GM23248 (cell line): ENCODE data around the gene PIK3R1. TPM values are rescaled to one million over a fixed set of nuclear protein-coding genes. Genes with fewer than 3 reads are reported as not detected.

Experiments
- DNase-seq: peaks from one replicate; pipeline ENCODE4 v3.0.0-alpha.2; 2015
- H2AFZ ChIP-seq: fragments of 200-600 bp; sonication (generic); 2 replicates; pipeline ENCODE4 v1.6.1; 2016; ENCODE audit warnings: antibody characterized with exemption
- H3F3A ChIP-seq: fragments of 200-600 bp; sonication (generic); 2 replicates; pipeline ENCODE4 v1.6.1; 2016; ENCODE audit warnings: mild to moderate bottlenecking, antibody characterized with exemption, mixed run types; ENCODE audit not compliant: insufficient read depth
- H3K27ac ChIP-seq: fragments of 200-600 bp; sonication (generic); 2 replicates; pipeline ENCODE4 v1.5.1; 2016; ENCODE audit warnings: mild to moderate bottlenecking
- H3K27me3 ChIP-seq: fragments of 200-600 bp; sonication (generic); replicated peaks from 2 replicates; pipeline ENCODE4 v1.6.1; 2016; ENCODE audit warnings: mild to moderate bottlenecking; ENCODE audit not compliant: insufficient read depth
- H3K36me3 ChIP-seq: fragments of 200-600 bp; sonication (generic); 2 replicates; pipeline ENCODE4 v1.6.1; 2016; ENCODE audit warnings: low read depth, mild to moderate bottlenecking
- H3K4me1 ChIP-seq: fragments of 200-600 bp; sonication (generic); 2 replicates; pipeline ENCODE4 v1.6.1; 2016; ENCODE audit warnings: mild to moderate bottlenecking; ENCODE audit not compliant: insufficient read depth
- H3K4me2 ChIP-seq: fragments of 200-600 bp; sonication (generic); one replicate; pipeline ENCODE4 v1.6.1; 2016; ENCODE audit warnings: mild to moderate bottlenecking; ENCODE audit not compliant: unreplicated experiment
- H3K4me3 ChIP-seq: fragments of 200-600 bp; sonication (generic); 2 replicates; pipeline ENCODE4 v1.5.1; 2016; ENCODE audit warnings: mild to moderate bottlenecking
- H3K79me2 ChIP-seq: fragments of 200-600 bp; sonication (generic); 2 replicates; pipeline ENCODE4 v1.6.1; 2016; ENCODE audit warnings: mild to moderate bottlenecking; ENCODE audit not compliant: insufficient read depth
- H3K9ac ChIP-seq: fragments of 200-600 bp; sonication (generic); 2 replicates; pipeline ENCODE4 v1.6.1; 2016; ENCODE audit warnings: mild to moderate bottlenecking
- H3K9me2 ChIP-seq: fragments of 200-600 bp; sonication (generic); 2 replicates; pipeline ENCODE4 v1.6.1; 2016; ENCODE audit warnings: mixed run types, mild to moderate bottlenecking, moderate library complexity; ENCODE audit not compliant: insufficient read depth
- H3K9me3 ChIP-seq: fragments of 200-600 bp; sonication (generic); one replicate; pipeline ENCODE4 v1.6.1; 2017; ENCODE audit warnings: low read depth
- H4K20me1 ChIP-seq: fragments of 200-600 bp; sonication (generic); 2 replicates; pipeline ENCODE4 v1.6.0; 2016; ENCODE audit not compliant: insufficient read depth
- EZH2 ChIP-seq: fragments of 200-600 bp; sonication (generic); IDR thresholded peaks from 2 replicates; pipeline ENCODE4 v1.6.1; 2018; ENCODE audit warnings: antibody characterized with exemption, mild to moderate bottlenecking; ENCODE audit not compliant: insufficient read depth, poor library complexity, severe bottlenecking
- EZH2phosphoT487 ChIP-seq: fragments of 200-600 bp; sonication (generic); IDR thresholded peaks from 2 replicates; pipeline ENCODE4 v1.6.1; 2018; ENCODE audit warnings: antibody characterized with exemption, moderate library complexity, mild to moderate bottlenecking, low read depth; ENCODE audit not compliant: insufficient read depth
- WGBS, 2 experiments: methylation state at CpG; one replicate each; pipeline ENCODE4 v1.1.6; 2015 to 2017; ENCODE audit warnings: low lambda C conversion rate in 2 of 2, low coverage in 1 of 2; ENCODE audit errors: missing lambda C conversion rate in 2 of 2; 5-methylcytosine and 5-hydroxymethylcytosine counted together
- in situ Hi-C: fragments of 300-500 bp; cut with MboI; formaldehyde crosslinking; loops from 2 replicates; pipeline ENCODE4 v1.15.0; 2020
- polyA plus RNA-seq: library from polyadenylated mRNA; unstranded; fragments of >200 nt; fragmentation: Nextera tagmentation; extraction: Ambion mirVana; gene quantifications from 2 replicates; pipeline ENCODE4 v1.2.1, GENCODE V29; 2016
- total RNA-seq: library from RNA; depleted of rRNA; stranded (reverse); fragments of >200 nt; shearing (Covaris generic); gene quantifications from 2 replicates; pipeline ENCODE4 v1.2.3, GENCODE V29; 2014

The PIK3R1 gene
- total and polyA plus RNA-seq, 2 experiments from 2014 or later: 8.4 to 14.4 TPM

DNA sequence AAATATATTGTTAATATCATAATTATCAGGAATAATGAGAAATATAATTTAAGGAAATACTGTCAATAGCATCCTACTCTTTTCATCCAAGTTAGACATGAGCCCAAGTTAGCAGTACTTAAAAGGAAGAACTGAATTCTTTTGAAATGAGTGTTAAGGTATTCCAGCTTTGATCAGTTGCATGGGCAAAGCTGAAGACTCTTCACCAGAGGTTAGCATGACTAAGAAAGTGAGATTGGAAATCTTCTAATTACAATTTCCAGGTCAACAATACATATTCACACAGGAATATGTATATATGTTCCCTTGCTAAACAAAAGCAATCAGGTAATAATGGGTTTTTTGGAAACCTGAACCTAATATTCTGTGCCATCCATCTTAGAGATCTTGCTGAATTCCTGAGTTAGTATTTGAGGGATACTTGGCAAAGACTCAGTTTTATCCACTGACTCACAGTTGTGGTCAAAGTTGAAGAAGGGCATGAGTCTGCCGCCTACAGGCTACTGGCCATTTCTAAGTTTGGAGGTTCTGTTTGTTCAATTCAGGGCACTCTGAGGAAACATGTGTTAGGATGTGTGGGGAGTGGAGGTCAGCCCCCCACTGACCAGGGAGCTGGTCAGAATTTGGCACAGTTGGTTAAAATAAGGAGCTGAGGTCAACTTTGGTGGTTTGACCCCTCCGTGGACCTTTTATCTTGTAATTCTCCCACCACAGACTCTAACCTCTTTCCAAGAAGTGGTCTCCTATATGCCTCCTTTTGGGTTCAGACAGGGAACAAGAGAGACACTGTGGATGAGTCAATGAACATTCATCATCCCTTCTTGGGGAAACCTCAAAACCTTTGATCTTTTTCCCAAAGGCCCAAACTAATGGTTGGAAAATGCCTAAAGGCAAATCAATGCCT lies 118.3 kb downstream of the PIK3R1 start:
- Histone ChIP-seq H3K27me3 (no peaks in the 10 kb centered on the region), H3K4me3 (no peak overlapping the region), H3K27ac (peak overlapping the region; percentile 73), H2AFZ (no peak overlapping the region), H3K4me1 (peaks cover 49% of the 10 kb centered on the region), H3K36me3 (no peaks in the 10 kb centered on the region), H3K9me2 (no peaks in the 10 kb centered on the region), H3F3A (peaks cover 58% of the 10 kb centered on the region), H3K79me2 (no peaks in the 10 kb centered on the region), H3K9me3 (no peaks in the 10 kb centered on the region), H3K4me2 (peak overlapping the region; percentile 26), H4K20me1 (no peaks in the 10 kb centered on the region), H3K9ac (no peak overlapping the region)
- TF ChIP-seq EZH2 (no peak), EZH2phosphoT487 (0 out of 2 replicates have a peak, but pooled peaks have one; percentile 44)
- DNase-seq: peak; percentile 91
- 0 to 3% methylated on average over 2 of the region's 2 CpGs for WGBS, 2 experiments
- in situ Hi-C loops: no loop called here

DNA sequence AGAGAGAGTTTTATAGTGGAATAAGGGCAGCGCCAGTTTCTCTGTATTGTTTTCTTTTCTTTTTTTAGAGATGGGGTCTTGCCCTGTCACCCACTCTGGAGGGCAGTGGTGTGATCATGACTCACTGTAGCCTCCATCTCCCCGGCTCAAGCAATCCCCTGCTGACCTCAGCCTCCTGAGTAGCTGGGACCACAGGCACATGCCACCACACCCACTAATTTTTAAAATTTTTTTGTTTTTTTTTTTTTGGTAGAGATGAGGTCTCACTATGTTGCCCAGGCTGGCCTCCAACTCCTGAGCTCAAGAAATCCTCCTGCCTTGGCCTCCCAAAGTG lies 119.0 kb downstream of the PIK3R1 start:
- Histone ChIP-seq H3K9me2 (no peaks in the 10 kb centered on the region), H3K27me3 (no peaks in the 10 kb centered on the region), H2AFZ (no peak overlapping the region), H3K4me2 (no peak overlapping the region), H3F3A (peaks cover 58% of the 10 kb centered on the region), H3K9me3 (no peaks in the 10 kb centered on the region), H3K27ac (peak overlapping the region; percentile 73), H3K9ac (no peak overlapping the region), H3K4me1 (peaks cover 49% of the 10 kb centered on the region), H3K4me3 (no peak overlapping the region), H3K36me3 (no peaks in the 10 kb centered on the region), H4K20me1 (no peaks in the 10 kb centered on the region), H3K79me2 (no peaks in the 10 kb centered on the region)
- in situ Hi-C loops: no loop called here
- TF ChIP-seq EZH2phosphoT487 (no peak), EZH2 (no peak)
- no peak for DNase-seq
- WGBS, 2 experiments: 3 to 5% methylated on average over 2 of the region's 2 CpGs

DNA sequence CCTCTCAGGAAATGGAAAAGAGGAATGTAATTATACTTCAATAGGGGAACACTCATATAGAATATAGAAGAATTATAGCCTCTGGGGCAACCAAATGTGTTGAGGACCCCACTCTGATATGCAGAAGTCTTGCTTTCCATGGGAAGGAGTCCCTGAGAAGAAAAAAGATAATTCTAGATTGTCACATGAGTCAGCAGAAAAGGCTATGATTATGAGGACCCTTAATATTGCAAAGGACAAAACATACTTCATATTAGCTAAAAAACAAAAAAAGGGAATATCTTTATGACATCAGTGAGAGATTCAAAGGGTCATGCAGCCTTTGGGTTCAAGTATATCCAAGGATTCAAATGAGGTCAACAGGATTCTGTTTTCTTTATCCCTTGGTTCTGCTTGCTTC lies 119.5 kb downstream of the PIK3R1 start:
- in situ Hi-C loops: no loop called here
- Histone ChIP-seq H3K27me3 (no peaks in the 10 kb centered on the region), H3K4me2 (no peak overlapping the region), H3K9me2 (no peaks in the 10 kb centered on the region), H3F3A (peaks cover 58% of the 10 kb centered on the region), H3K36me3 (no peaks in the 10 kb centered on the region), H3K9me3 (no peaks in the 10 kb centered on the region), H3K79me2 (no peaks in the 10 kb centered on the region), H3K27ac (no peak overlapping the region), H3K9ac (no peak overlapping the region), H3K4me3 (no peak overlapping the region), H3K4me1 (peaks cover 46% of the 10 kb centered on the region), H2AFZ (no peak overlapping the region), H4K20me1 (no peaks in the 10 kb centered on the region)
- TF ChIP-seq EZH2: no peak
- TF ChIP-seq EZH2phosphoT487: no peak
- DNase-seq: no peak

DNA sequence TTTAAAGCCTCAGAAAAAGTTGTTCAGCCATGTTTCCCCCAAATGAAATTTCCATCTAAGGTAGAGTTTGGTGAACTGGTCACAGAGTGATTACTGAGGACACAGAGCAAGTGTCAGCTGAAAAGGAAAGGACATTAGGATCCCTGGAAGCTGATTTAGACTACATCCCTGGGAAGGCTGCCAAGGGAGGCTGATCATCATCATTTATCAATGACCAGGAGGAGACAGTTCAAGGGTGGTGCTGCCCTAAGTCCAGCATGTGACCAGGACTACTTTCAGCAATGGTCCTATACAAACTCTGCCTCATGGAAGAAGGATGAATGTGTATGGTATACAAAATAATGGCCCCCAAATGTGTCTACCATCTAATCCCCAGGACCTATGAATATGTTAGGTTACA lies 120.6 kb downstream of the PIK3R1 start:
- H3K9ac ChIP-seq: no peak overlapping the region
- TF ChIP-seq EZH2phosphoT487 (no peak), EZH2 (no peak)
- peak; percentile 15 for DNase-seq
- no peaks in the 10 kb centered on the region for H3K9me2 ChIP-seq
- H3K79me2 ChIP-seq: no peaks in the 10 kb centered on the region
- in situ Hi-C loops: no loop called here
- no peak overlapping the region for H3K27ac ChIP-seq
- no peaks in the 10 kb centered on the region for H3K36me3 ChIP-seq
- H4K20me1 ChIP-seq: no peaks in the 10 kb centered on the region
- H3K27me3 ChIP-seq: no peaks in the 10 kb centered on the region
- H3K4me2 ChIP-seq: no peak overlapping the region
- H2AFZ ChIP-seq: no peak overlapping the region
- peaks cover 47% of the 10 kb centered on the region for H3F3A ChIP-seq
- H3K9me3 ChIP-seq: no peaks in the 10 kb centered on the region
- H3K4me1 ChIP-seq: peaks cover 34% of the 10 kb centered on the region
- no peak overlapping the region for H3K4me3 ChIP-seq

DNA sequence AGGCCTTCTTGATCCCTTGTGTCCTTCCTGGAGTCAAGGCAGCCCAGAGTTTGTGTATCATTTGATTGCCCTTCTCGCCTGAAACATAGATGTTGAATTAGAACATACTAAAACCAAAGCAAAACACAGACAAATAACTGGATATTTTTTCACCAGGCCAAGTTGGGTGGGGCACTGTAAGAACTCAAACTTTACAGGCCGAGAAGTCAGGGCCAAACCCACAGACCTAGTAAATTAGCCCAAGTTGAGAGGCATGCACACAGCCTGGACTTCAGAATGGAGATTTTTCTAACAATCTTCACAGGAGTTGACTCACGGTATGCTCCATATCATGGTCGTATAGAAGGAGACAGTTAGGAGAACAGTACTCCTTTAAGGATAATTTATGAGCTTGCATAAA lies 121.7 kb downstream of the PIK3R1 start:
- Histone ChIP-seq H3K9me2 (no peaks in the 10 kb centered on the region), H3K36me3 (no peaks in the 10 kb centered on the region), H3K27me3 (no peaks in the 10 kb centered on the region), H2AFZ (no peak overlapping the region), H3K27ac (no peak overlapping the region), H3K4me1 (peaks cover 27% of the 10 kb centered on the region), H3K4me2 (no peak overlapping the region), H3K4me3 (no peak overlapping the region), H3K9me3 (no peaks in the 10 kb centered on the region), H3K79me2 (no peaks in the 10 kb centered on the region), H3K9ac (no peak overlapping the region), H4K20me1 (no peaks in the 10 kb centered on the region), H3F3A (peaks cover 36% of the 10 kb centered on the region)
- in situ Hi-C loops: no loop called here
- TF ChIP-seq EZH2: no peak
- no peak for TF ChIP-seq EZH2phosphoT487
- no peak for DNase-seq
- WGBS, 2 experiments: 68 to 89% methylated on average over 4 of the region's 4 CpGs
